Measurements from ENCODE around the gene SUN1. TPM values are rescaled to one million over a fixed set of nuclear protein-coding genes. Genes with fewer than 3 reads are reported as not detected.

SUN1 gene
- total and polyA plus RNA-seq, 2 donors (not counting 1 experiment from before 2014, with no cell fraction given), result 198 to 254 TPM

DNA sequence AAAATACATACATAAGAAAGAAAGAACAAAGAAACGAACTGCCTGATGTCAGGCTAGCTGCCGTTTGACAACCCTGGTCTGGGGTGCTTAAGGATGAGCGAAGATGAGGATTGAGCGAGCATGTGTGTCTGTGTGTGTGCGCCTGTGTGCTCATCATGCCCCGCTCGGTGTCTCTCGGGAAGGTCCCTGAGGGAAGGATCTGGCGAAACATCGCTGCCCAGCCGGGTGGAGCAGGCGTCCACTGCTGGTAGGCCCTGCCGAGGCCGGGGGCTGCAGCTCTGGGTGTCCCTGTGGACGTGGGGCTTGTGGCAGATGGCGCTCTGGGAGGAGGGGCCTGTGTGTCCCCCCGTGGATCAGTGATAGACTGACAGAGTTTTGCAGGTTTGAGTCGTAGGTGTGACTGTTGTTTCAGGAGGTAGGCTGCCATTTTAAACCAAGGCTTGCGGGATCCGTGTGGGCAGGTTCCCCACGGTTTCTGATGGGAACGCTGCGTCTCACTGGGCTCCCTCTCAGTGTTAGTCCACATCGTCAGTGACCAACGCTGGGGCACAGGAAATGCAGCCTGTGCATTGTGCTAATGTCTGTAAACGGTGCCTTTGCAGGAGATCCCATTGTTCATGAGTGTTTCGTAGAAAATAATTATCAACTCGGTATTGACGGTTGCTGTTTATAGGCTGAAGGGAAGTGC lies 5.9 kb upstream of the SUN1 start:
- H3K36me3 ChIP-seq (replicated peaks in 1 of 2; ENCODE audit: control extremely low read depth in 1 of 2, control insufficient read depth in 1 of 2, extremely low read depth in 1 of 2, insufficient read depth in 2 of 2, low read length in 1 of 2), result peaks cover 0 to 8% of the 10 kb centered on the region in 2 experiments
- no peaks in the 10 kb centered on the region for H3K9me3 ChIP-seq (ENCODE audit: control extremely low read depth in 1 of 3, control insufficient read depth in 2 of 3, insufficient read depth in 1 of 3, low read length in 2 of 3)
- no peaks in the 10 kb centered on the region for H3K27me3 Mint-ChIP-seq
- peaks cover 14 to 15% of the 10 kb centered on the region in 2 donors for H3K4me1 ChIP-seq (ENCODE audit: control insufficient read depth in 2 of 2, insufficient read depth in 2 of 2, low read length in 2 of 2)
- no peaks in the 10 kb centered on the region for H3K9me3 Mint-ChIP-seq (ENCODE audit: insufficient read depth)
- H4K20me1 ChIP-seq (ENCODE audit: control insufficient read depth, insufficient read depth, low read length, poor library complexity, severe bottlenecking), result peaks cover 74% of the 10 kb centered on the region
- H3K4me2 ChIP-seq (replicated peaks; ENCODE audit: low read depth, low read length, poor library complexity, severe bottlenecking), result no peak overlapping the region
- no peak overlapping the region for H3K4me3 Mint-ChIP-seq
- no peak overlapping the region for H2AFZ ChIP-seq (ENCODE audit: insufficient read depth, low read depth, low read length, poor library complexity, severe bottlenecking)
- no peak for DNase-seq
- ChIA-PET POLR2A (interaction anchor here (0.6 kb wide), 1 partner anchor 172 kb away, joined by 6 read pairs; no protein-coding TSS in a partner anchor), CTCF (no interaction called here)
- H3K4me1 Mint-ChIP-seq, result peaks cover 46% of the 10 kb centered on the region
- no peak overlapping the region for H3K9ac ChIP-seq (ENCODE audit: low read length)
- WGBS (ENCODE audit: insufficient coverage), result 92% methylated on average over 28 of the region's 29 CpGs
- H3K79me2 ChIP-seq (ENCODE audit: control insufficient read depth, insufficient read depth, low read length), result peaks cover 96% of the 10 kb centered on the region
- no peak for ATAC-seq (ENCODE audit: low read depth)
- no peak overlapping the region for H3K4me3 ChIP-seq (ENCODE audit: control extremely low read depth in 1 of 5, extremely low read depth in 1 of 5, insufficient read depth in 1 of 5, low read depth in 2 of 5, low read length in 4 of 5)
- H3K27me3 ChIP-seq (replicated peaks in 1 of 4; ENCODE audit: control extremely low read depth in 1 of 4, control insufficient read depth in 3 of 4, insufficient read depth in 4 of 4, low read length in 3 of 4), result no peaks in the 10 kb centered on the region
- no peak for TF ChIP-seq EZH2 (IDR thresholded peaks at IDR 0.05; ENCODE audit: borderline replicate concordance, insufficient read depth, low read depth, low read length, poor library complexity, severe bottlenecking)
- TF ChIP-seq, protein P1, sequence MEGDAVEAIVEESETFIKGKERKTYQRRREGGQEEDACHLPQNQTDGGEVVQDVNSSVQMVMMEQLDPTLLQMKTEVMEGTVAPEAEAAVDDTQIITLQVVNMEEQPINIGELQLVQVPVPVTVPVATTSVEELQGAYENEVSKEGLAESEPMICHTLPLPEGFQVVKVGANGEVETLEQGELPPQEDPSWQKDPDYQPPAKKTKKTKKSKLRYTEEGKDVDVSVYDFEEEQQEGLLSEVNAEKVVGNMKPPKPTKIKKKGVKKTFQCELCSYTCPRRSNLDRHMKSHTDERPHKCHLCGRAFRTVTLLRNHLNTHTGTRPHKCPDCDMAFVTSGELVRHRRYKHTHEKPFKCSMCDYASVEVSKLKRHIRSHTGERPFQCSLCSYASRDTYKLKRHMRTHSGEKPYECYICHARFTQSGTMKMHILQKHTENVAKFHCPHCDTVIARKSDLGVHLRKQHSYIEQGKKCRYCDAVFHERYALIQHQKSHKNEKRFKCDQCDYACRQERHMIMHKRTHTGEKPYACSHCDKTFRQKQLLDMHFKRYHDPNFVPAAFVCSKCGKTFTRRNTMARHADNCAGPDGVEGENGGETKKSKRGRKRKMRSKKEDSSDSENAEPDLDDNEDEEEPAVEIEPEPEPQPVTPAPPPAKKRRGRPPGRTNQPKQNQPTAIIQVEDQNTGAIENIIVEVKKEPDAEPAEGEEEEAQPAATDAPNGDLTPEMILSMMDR (IDR thresholded peaks at IDR 0.05), result no peak
- peak overlapping the region; percentile 32 for H3K27ac Mint-ChIP-seq
- intact Hi-C loops (cut with micrococcal nuclease), result no loop called here
- no peak overlapping the region for H3K27ac ChIP-seq (ENCODE audit: low read length in 2 of 2)

DNA sequence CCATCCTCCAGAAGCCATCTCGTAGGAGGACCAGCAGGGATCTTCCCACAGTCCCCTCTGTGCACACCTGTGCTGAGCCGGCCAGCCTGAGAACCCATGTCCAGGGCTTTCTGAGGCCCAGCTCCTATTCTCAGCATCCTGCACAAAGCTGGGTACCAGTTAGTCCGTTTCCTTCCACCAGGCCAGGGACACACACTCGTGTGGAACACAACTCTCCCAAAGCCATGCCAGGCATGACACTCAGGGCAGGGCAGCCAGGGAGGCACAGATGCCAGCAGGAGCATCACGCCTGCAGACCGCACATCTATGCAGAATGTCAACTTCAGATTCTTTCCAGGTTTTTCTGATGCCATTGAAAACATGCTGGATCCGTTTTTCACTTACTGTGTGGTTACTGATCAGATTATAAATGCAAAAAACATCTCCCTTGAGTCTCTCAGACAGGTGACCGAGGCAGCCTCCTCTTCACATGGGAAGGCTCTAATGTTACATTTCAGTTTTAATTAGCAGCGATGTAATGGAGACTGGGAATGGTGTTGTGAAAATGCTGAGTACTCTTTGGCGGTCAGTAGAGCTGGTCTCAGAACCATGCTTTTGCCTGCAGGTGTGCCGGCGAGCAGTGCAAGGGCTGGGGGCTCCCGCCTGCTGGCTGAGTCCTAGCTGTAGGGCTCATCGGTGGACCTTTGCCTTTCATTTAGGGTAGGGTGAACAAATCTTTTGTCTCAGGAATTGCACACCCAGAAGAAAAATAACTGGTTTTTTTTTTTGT lies 3.3 kb upstream of the SUN1 start:
- ChIA-PET CTCF (no interaction called here), POLR2A (interaction anchor here (0.5 kb wide), 1 partner anchor 12 kb away, joined by 3 read pairs; no protein-coding TSS in a partner anchor)
- H3K4me2 ChIP-seq (replicated peaks; ENCODE audit: low read depth, low read length, poor library complexity, severe bottlenecking), result no peak overlapping the region
- H3K9me3 ChIP-seq (ENCODE audit: control extremely low read depth in 1 of 3, control insufficient read depth in 2 of 3, insufficient read depth in 1 of 3, low read length in 2 of 3), result no peaks in the 10 kb centered on the region
- peaks cover 0 to 8% of the 10 kb centered on the region in 2 experiments for H3K36me3 ChIP-seq (replicated peaks in 1 of 2; ENCODE audit: control extremely low read depth in 1 of 2, control insufficient read depth in 1 of 2, extremely low read depth in 1 of 2, insufficient read depth in 2 of 2, low read length in 1 of 2)
- no peak for DNase-seq
- ATAC-seq (ENCODE audit: low read depth), result no peak
- peaks cover 31 to 32% of the 10 kb centered on the region in 2 donors for H3K4me1 ChIP-seq (ENCODE audit: control insufficient read depth in 2 of 2, insufficient read depth in 2 of 2, low read length in 2 of 2)
- Mint-ChIP-seq H3K4me3 (no peak overlapping the region), H3K27me3 (no peaks in the 10 kb centered on the region), H3K9me3 (ENCODE audit: insufficient read depth) (no peaks in the 10 kb centered on the region), H3K27ac (peak overlapping the region; percentile 56), H3K4me1 (peaks cover 49% of the 10 kb centered on the region)
- peaks cover 72% of the 10 kb centered on the region for H4K20me1 ChIP-seq (ENCODE audit: control insufficient read depth, insufficient read depth, low read length, poor library complexity, severe bottlenecking)
- no peak overlapping the region for H2AFZ ChIP-seq (ENCODE audit: insufficient read depth, low read depth, low read length, poor library complexity, severe bottlenecking)
- no peak overlapping the region for H3K9ac ChIP-seq (ENCODE audit: low read length)
- TF ChIP-seq, protein P1 (IDR thresholded peaks at IDR 0.05), result no peak
- TF ChIP-seq EZH2 (IDR thresholded peaks at IDR 0.05; ENCODE audit: borderline replicate concordance, insufficient read depth, low read depth, low read length, poor library complexity, severe bottlenecking), result no peak
- H3K27ac ChIP-seq (ENCODE audit: low read length in 2 of 2), result no peak overlapping the region
- 93% methylated on average over 12 of the region's 14 CpGs for WGBS (ENCODE audit: insufficient coverage)
- peaks cover 96% of the 10 kb centered on the region for H3K79me2 ChIP-seq (ENCODE audit: control insufficient read depth, insufficient read depth, low read length)
- H3K27me3 ChIP-seq (replicated peaks in 1 of 4; ENCODE audit: control extremely low read depth in 1 of 4, control insufficient read depth in 3 of 4, insufficient read depth in 4 of 4, low read length in 3 of 4), result no peaks in the 10 kb centered on the region
- intact Hi-C loops (cut with micrococcal nuclease), result no loop called here
- H3K4me3 ChIP-seq (ENCODE audit: control extremely low read depth in 1 of 5, extremely low read depth in 1 of 5, insufficient read depth in 1 of 5, low read depth in 2 of 5, low read length in 4 of 5), result no peak overlapping the region
